HG03066 (cell line): ENCODE data around the gene SRRM5.
"Not testable (repeated sequence)": the region's sequence is repeated elsewhere in the genome, so short reads cannot be mapped to it uniquely, and the experiment has no call there.

Source experiments
- ATAC-seq: cut with Tn5 transposase; IDR thresholded peaks from one replicate; pipeline ENCODE4 v1.9.1; 2021; ENCODE audit warnings: low read depth; ENCODE audit not compliant: unreplicated experiment

SRRM5 gene

GRCh38 chr19:43635561-43635940, 23.7 kb downstream of the SRRM5 start:
- ATAC-seq: not testable (repeated sequence)

DNA sequence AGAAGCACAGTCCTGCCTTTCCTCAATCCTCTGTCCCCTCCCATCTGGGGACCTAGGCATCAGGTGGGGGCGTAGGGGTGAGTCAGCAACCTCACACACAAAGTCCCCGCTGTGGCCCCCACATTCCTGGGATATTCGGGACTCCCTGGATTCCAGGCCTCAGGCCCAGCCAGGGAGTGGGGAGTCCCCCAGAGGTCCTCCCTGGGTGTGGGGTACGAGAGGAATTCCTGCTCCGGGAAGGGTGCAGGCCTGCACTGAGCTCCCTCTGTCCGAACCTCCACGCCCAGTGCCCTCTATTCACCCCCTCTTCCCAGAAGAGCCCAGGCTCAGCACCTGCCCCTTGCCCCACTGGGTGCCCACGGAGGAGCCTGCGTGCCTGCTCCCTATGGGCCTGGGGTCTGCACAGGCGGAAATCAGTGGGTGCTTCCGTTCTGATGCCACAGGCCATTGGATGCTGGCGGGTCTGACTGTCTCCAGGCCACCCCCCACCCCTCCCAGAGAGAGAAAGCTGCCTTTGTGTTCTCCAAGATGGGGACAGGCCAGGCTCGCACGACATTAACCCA, 24.3 kb downstream of the SRRM5 start:
- no peak for ATAC-seq

DNA sequence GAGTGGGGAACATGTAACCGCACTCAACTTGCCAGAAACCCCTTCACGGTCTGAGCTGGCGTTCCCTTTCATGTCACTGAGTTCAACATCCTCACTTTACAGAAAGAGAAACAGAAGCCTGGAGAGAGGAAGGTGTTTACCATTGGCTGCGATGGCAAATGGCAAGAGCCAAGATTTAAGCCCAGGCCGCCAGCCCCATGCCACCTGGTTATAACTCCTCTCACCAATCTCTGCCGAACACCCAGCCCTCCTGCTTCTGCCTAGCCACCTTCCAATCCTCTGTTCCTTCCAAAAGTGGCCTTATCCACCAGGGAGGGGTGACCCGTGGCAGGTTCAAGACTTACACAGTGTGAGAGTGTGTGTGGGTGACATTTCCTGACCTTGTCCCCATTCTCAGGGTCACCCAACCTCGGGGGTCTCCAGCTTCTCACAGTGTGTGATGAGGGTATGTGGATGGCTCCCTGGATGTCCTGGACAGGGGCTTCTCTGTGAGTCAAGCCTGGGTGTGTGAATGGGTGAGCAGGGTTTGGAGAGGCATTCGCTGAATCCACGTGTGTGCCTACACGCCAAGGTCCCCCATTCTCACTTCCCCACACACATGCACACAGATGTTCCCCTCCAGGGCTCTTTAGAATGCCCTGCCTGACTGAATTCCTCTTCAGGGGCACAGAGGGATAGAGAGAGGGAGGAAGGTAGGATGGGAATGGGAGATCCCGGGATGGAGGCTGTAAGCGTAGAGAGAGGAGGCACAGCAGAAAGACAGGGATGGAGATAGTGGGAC, 26.5 kb downstream of the SRRM5 start:
- ATAC-seq: no peak

- no peak for ATAC-seq
These were observed 27.2 kb downstream of the SRRM5 start for GRCh38 chr19:43638995-43639518.

DNA sequence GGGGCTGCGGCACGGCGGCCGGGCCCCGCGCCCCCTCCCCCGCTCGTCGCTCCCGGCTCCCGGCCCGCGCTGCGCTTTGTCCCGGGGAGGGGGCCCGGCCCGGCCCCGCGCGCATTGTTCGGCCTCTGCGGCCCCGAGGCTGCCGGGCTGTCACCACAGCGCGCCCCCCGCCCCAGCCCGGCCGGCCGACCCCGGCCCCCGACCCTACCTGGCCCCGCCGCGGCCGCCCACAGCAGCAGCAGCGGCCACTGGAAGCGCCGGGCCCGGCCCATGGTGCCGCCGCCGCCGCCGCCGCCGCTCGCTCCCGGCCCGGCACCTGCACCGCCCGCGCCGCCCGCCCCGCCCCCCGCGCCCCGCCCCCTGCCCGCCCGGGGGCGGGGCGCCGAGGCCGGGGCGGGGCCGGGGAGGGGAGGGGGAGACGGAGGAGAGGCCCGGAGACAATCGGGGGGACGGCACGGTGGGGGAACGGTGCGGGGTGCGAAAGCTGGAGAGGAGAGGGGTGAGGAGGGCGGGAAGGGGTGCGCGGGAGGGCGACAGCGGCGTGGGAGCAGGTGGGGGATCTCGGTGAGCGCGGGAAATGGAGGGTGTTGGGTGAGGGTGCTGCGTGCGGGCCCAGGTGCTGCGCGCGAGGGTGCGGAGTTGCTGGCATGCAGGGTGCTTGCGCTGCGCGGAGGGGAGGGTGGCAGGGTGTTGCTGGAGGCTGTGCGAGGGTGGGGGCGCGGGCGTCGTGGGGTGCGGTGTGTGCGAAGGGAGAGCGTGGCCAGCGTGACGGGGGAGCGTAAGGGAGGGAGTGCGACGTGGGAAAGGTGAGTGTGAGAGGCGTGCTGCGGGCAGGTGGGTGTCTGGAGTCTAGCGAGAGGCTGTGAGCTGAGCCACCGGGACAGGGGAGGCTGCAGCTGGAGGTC, 27.9 kb downstream of the SRRM5 start, which contains the start of gene CADM4:
CADM4 (minus strand) TSS at position 332 of the 905 bp plus-strand sequence; CDS start at position 272, 60 bp downstream.
- ATAC-seq: no peak

GRCh38 chr19:43640424-43640757, 28.5 kb downstream of the SRRM5 start:
- ATAC-seq: no peak

GRCh38 chr19:43641333-43641732, 29.4 kb downstream of the SRRM5 start:
- no peak for ATAC-seq

GRCh38 chr19:43642531-43642930, 30.6 kb downstream of the SRRM5 start:
- ATAC-seq: no peak

- ATAC-seq: no peak
These were observed 31.4 kb downstream of the SRRM5 start for GRCh38 chr19:43643326-43643725.

DNA sequence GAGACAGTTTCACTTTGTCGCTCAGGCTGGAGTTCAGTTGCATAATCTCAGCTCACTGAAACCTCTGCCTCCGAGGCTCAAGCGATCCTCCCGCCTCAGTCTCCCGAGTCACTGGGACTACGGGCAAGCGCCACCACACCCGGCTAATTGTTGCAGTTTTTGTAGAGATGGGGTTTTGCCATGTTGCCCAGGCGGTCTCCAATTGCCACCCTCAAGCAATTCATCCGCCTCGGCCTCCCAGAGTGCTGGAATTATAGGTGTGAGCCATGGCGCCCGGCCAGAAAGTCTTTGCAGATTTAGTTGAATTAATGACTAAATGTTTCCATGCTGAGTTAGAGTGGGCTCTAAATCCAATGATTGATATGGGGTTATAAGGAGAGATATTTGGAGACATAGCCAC, 32.3 kb downstream of the SRRM5 start:
- no peak for ATAC-seq

- no peak for ATAC-seq
These were observed 36.7 kb downstream of the SRRM5 start for GRCh38 chr19:43648633-43649032.

DNA sequence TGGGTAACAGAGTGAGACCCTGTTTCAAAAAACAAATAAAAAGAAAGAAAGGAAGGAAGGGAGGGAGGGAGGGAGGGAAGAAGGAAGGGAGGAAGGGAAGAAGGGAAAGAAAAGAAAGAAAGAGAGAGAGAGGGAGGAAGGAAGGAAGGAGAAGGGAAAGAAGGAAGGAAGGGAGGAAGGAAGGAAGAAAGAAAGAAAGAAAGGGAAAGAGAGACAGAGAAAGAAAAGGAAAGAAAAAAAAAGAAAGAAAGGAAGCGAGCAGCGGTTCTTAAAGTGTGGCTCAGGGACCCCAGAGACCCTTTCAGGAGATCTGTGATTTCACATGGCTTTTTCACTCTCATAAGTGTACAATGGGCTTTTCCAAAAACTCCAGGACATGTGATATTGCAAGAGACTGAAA, 37.6 kb downstream of the SRRM5 start:
- no peak for ATAC-seq

- ATAC-seq: not testable (repeated sequence)
These were observed 38.4 kb downstream of the SRRM5 start for GRCh38 chr19:43650276-43650675.

DNA sequence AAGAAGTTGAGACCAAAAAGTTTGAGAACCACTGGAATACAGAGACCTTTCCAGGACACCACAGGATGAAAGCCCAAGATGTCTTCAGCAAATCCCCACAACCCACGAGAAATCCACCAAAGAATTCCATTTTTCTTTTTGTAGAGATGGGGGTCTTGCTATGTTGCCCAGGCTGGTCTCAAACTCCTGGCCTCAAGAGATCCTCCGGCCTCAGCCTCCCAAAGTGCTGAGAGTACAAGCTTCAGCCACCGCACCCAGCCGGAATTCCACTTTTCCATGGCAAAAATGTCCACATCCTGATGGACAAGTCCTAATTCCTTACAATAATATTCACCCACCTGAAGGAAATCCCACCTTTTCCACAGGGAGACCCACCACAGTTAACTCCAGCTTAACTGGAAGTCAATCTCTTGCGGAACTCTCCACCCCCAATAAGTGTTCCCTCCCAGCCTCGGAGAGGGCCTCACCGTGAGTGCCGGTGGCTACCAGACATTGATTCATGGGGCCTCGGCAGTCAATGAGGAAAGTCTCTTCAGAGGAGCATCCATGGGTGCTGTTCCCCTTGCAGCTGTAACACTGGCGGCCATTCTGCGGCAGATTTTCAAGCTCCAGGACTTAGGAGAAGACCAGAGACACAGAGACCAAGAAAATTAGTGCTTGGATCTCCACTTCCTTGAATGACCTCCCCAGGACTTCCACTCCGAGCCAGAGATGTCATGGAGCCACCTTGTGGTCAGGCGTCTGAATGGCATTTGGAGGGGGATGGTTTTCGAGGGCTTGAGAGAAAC, 40.1 kb downstream of the SRRM5 start:
- ATAC-seq: no peak

DNA sequence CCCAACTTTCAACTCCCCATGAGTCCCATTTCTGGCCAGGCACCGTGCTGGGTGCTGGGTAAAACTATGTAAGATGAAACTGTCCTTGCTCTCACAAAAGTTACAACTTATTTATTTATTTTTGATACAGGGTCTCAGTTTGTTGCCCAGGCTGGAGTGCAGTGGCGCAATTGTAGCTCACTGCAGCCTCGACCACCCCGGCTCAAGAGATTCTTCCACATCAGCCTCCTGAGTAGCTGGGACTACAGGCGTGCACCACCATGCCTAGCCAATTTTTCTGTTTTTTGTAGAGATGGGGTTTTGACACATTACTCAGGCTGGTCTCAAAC, 40.6 kb downstream of the SRRM5 start:
- ATAC-seq: no peak

- no peak for ATAC-seq
These were observed 44.5 kb downstream of the SRRM5 start for GRCh38 chr19:43656436-43656835.

DNA sequence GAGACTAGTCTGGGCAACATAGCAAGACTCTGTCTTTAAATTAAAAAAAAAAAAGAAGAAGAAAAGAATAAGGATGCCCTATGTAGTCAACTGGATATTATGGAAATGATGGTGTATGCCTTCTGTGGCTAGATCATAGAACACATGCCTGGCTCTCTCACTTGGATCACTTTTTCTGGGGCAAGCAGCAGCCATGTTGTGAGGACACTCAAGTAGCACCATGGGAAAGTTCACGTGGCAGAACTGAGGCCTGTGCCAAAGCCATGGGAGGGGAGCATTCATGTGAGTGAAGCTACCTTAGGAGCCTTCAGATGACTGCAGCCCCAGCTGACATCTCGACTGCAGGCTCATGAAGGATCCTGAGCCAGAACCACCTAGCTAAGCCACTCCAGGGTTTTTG, 46.1 kb downstream of the SRRM5 start:
- ATAC-seq: no peak

GRCh38 chr19:43658494-43658893, 46.6 kb downstream of the SRRM5 start:
- no peak for ATAC-seq

DNA sequence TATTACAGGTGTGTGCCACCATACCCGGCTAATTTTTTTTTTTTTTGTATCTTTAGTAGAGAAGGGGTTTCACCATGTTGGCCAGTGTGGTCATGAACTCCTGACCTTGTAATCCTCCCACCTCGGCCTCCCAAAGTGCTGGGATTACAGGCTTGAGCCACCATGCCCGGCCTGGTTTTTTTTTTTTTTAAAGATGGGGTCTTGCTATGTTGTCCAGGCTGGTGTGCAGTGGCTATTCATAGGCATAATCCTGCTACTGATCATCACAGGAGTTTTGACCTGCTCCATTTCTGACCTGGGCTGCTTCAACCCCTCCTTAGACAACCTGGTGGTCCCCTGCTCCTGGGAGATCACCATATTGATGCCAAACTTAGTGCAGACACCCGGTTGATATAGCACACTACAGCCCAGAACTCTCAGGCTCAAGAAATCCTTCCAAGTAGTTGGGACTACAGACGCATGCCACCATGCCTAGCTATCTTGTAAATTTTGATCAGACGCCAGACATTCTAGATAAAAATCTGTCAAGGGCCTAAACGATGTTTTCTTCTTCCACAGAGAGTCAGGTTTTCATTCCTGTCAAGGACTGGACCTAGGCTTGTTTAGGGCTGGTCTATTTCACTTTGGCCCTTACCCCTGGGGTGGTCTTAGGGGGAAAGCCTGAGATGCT, 48.5 kb downstream of the SRRM5 start:
- ATAC-seq: no peak

- ATAC-seq: no peak
These were observed 49.1 kb downstream of the SRRM5 start for GRCh38 chr19:43660971-43661360.
